HepG2 (cell line): Measurements from ENCODE around the gene JSRP1. TPM values are rescaled to one million over a fixed set of nuclear protein-coding genes. Genes with fewer than 3 reads are reported as not detected.

Experiments used
- ATAC-seq: fragments of 200-7000 bp; cut with Tn5 transposase; 3 replicates; pipeline ENCODE4 v1.9.1; 2020; ENCODE audit warnings: mild to moderate bottlenecking, moderate library complexity
- BruUV-seq: library from RNA; stranded (reverse); fragments of 400-500 nt; replicated peaks from 2 replicates; lab custom pipeline; 2021; lab: Mats Ljungman, UMichigan
- CTCF ChIA-PET: fragments of 300-600 bp; formaldehyde crosslinking; extraction: SDS; loops from one replicate; lab custom pipeline; 2021; ENCODE audit warnings: low total read pairs, inconsistent platforms, low intra/inter-chr PET ratio; lab: Yijun Ruan, JAX
- POLR2A ChIA-PET: fragments of 350-600 bp; sonication (Branson Sonifier 250); formaldehyde crosslinking; loops from one replicate; lab custom pipeline; 2020; ENCODE audit warnings: antibody characterized with exemption, inconsistent platforms; lab: Yijun Ruan, JAX
- DNase-seq: peaks from one replicate; pipeline ENCODE4 v3.0.0-alpha.2; 2015; ENCODE audit warnings: low spot score
- FAIRE-seq: peaks from 3 replicates; lab custom pipeline; 2011; peaks lifted over from hg19 to GRCh38; lab: Jason Lieb, UNC
- H2AFZ ChIP-seq: one replicate; pipeline ENCODE4 v1.6.1; 2011; ENCODE audit warnings: low read length, inconsistent platforms
- H3K27ac ChIP-seq: fragments of 300-600 bp; 3 replicates; pipeline ENCODE4 v1.8.0; 2011; ENCODE audit warnings: mixed run types, mild to moderate bottlenecking, mixed read lengths, low read length, inconsistent platforms; ENCODE audit not compliant: insufficient read depth; ENCODE audit errors: extremely low read length
- H3K27me3 ChIP-seq, 2 experiments: fragments of 200-600 bp in 1 of 2; 2 replicates in 1 of 2; 3 replicates in 1 of 2; pipeline versions ENCODE4 v1.6.0 to v1.8.0; 2011; ENCODE audit warnings: low read length in 2 of 2, mild to moderate bottlenecking in 2 of 2, moderate library complexity in 2 of 2, inconsistent platforms in 1 of 2; ENCODE audit not compliant: insufficient read depth in 2 of 2, control insufficient read depth in 1 of 2
- H3K36me3 ChIP-seq, 2 experiments: fragments of 200-600 bp in 1 of 2; replicated peaks in 1 of 2; 2 replicates in 1 of 2; 3 replicates in 1 of 2; pipeline versions ENCODE4 v1.5.1 to v1.8.0; 2011; ENCODE audit warnings: low read length in 2 of 2, inconsistent platforms in 1 of 2; ENCODE audit not compliant: insufficient read depth in 2 of 2, control insufficient read depth in 1 of 2
- H3K4me1 ChIP-seq: 2 replicates; pipeline ENCODE4 v1.5.1; 2012; ENCODE audit warnings: low read length, inconsistent platforms; ENCODE audit not compliant: insufficient read depth
- H3K4me2 ChIP-seq: 2 replicates; pipeline ENCODE4 v1.6.0; 2011; ENCODE audit warnings: low read depth, low read length, inconsistent platforms
- H3K4me3 ChIP-seq, 3 experiments: fragments of 200-600 bp in 1 of 3; sonication (generic), shearing (Covaris generic) in 1 of 3; replicated peaks in 1 of 3; 2 replicates each; pipeline ENCODE4 v1.5.1; 2011 to 2016; ENCODE audit warnings: low read length in 3 of 3, inconsistent platforms in 2 of 3, low read depth in 2 of 3, mild to moderate bottlenecking in 2 of 3, control low read depth in 1 of 3, mixed read lengths in 1 of 3; ENCODE audit not compliant: insufficient read depth in 1 of 3
- H3K79me2 ChIP-seq: one replicate; pipeline ENCODE4 v1.6.1; 2011; ENCODE audit warnings: low read length, inconsistent platforms; ENCODE audit not compliant: insufficient read depth
- H3K9ac ChIP-seq: 2 replicates; pipeline ENCODE4 v1.6.0; 2011; ENCODE audit warnings: mild to moderate bottlenecking, low read depth, low read length, inconsistent platforms; ENCODE audit not compliant: insufficient read depth
- H3K9me3 ChIP-seq: 2 replicates; pipeline ENCODE4 v1.5.1; 2012; ENCODE audit warnings: mild to moderate bottlenecking, low read length
- H4K20me1 ChIP-seq: 2 replicates; pipeline ENCODE4 v1.6.0; 2011; ENCODE audit warnings: inconsistent platforms, mild to moderate bottlenecking, low read length, moderate library complexity; ENCODE audit not compliant: insufficient read depth
- DPF2 ChIP-seq: sonication (generic); formaldehyde crosslinking; IDR thresholded peaks from 2 replicates; pipeline ENCODE4 v1.4.0; 2020; ENCODE audit warnings: mild to moderate bottlenecking, low read depth, missing genetic modification reagents, borderline replicate concordance
- FOXO1 ChIP-seq: sonication (generic); formaldehyde crosslinking; IDR thresholded peaks from 2 replicates; pipeline ENCODE4 v1.4.0; 2020; ENCODE audit warnings: missing genetic modification reagents
- HDAC1 ChIP-seq: sonication (generic); formaldehyde crosslinking; IDR thresholded peaks from 2 replicates; pipeline ENCODE4 v1.5.1; 2020; ENCODE audit warnings: mild to moderate bottlenecking, missing genetic modification reagents
- NFE2 ChIP-seq: sonication (generic); formaldehyde crosslinking; IDR thresholded peaks from 2 replicates; pipeline ENCODE4 v1.4.0; 2020; ENCODE audit warnings: missing genetic modification reagents
- RCOR2 ChIP-seq: IDR thresholded peaks from 2 replicates; pipeline ENCODE4 v1.6.1; 2016; ENCODE audit warnings: missing biosample characterization, missing genetic modification reagents
- SMAD3 ChIP-seq: sonication (generic); formaldehyde crosslinking; IDR thresholded peaks from 2 replicates; pipeline ENCODE4 v1.4.0; 2020; ENCODE audit warnings: missing genetic modification reagents
- SOX13 ChIP-seq, 3 experiments: fragments of 450-650 bp in 1 of 3; sonication (generic) in 1 of 3; formaldehyde crosslinking in 1 of 3; IDR thresholded peaks in 2 of 3; conservative IDR thresholded peaks in 1 of 3; 2 replicates each; pipeline versions ENCODE4 v1.5.0 to v1.6.1; 2016 to 2020; ENCODE audit warnings: antibody characterized with exemption in 1 of 3, mild to moderate bottlenecking in 1 of 3, missing compliant biosample characterization in 1 of 3, missing genetic modification reagents in 1 of 3, moderate library complexity in 1 of 3
- TBL1XR1 ChIP-seq: fragments of 150-350 bp; IDR thresholded peaks from 2 replicates; pipeline ENCODE4 v1.6.1; 2014; ENCODE audit warnings: borderline replicate concordance, low read length; ENCODE audit not compliant: partially characterized antibody
- TBX2 ChIP-seq: sonication (generic); formaldehyde crosslinking; IDR thresholded peaks from 2 replicates; pipeline ENCODE4 v1.5.0; 2020; ENCODE audit warnings: missing genetic modification reagents, mild to moderate bottlenecking, borderline replicate concordance
- TMF1 ChIP-seq: sonication (generic); formaldehyde crosslinking; IDR thresholded peaks from 2 replicates; pipeline ENCODE4 v1.8.1; 2022; ENCODE audit warnings: low read depth, missing genetic modification reagents
- ZC3H13 ChIP-seq: sonication (generic); formaldehyde crosslinking; IDR thresholded peaks from 2 replicates; pipeline ENCODE4 v1.8.1; 2023; ENCODE audit warnings: mild to moderate bottlenecking, missing genetic modification reagents, moderate library complexity
- WGBS: methylation state at CpG from one replicate; pipeline ENCODE4 v1.1.6; 2017; ENCODE audit warnings: low lambda C conversion rate; 5-methylcytosine and 5-hydroxymethylcytosine counted together
- in situ Hi-C: cut with HindIII; loops from 2 replicates; pipeline ENCODE4 v1.10.0; 2017; ENCODE audit warnings: low pct_unique_long_range_greater_than_20kb; ENCODE audit not compliant: extremely low pct_ligation_motif_present
- intact Hi-C: fragments of 100-400 bp; cut with micrococcal nuclease; formaldehyde crosslinking; loops from one replicate; pipeline ENCODE4 v1.10.0; 2022; ENCODE audit not compliant: unreplicated experiment
- polyA plus RNA-seq, 8 experiments: library from polyadenylated mRNA; depleted of rRNA in 3 of 8; stranded (reverse) in 7 of 8; unstranded in 1 of 8; fragments of >200 nt; fragmentation: Illumina TruSeq in 4 of 8; extraction: Trizol in 4 of 8; gene quantifications; 2 replicates each; pipeline versions ENCODE4 v1.2.1 to v1.2.3, GENCODE V29; 2011 to 2016; ENCODE audit warnings: low read depth in 4 of 8, missing spikeins in 1 of 8, mixed read lengths in 1 of 8; ENCODE audit not compliant: insufficient read depth in 1 of 8
- total RNA-seq, 5 experiments: library from RNA; depleted of rRNA; stranded (reverse); fragments of >200 nt; fragmentation: Illumina TruSeq; extraction: Trizol; gene quantifications; 2 replicates each; pipeline ENCODE4 v1.2.3, GENCODE V29; 2016; ENCODE audit warnings: low read depth in 1 of 5
- TF ChIP-seq, protein P1 (sequence below): sonication (generic); formaldehyde crosslinking; IDR thresholded peaks from 2 replicates; pipeline ENCODE4 v1.4.0; 2020; ENCODE audit warnings: mild to moderate bottlenecking, missing genetic modification reagents
- TF ChIP-seq, protein P2 (sequence below): sonication (generic); formaldehyde crosslinking; IDR thresholded peaks from 2 replicates; pipeline ENCODE4 v1.9.0; 2021; ENCODE audit warnings: missing genetic modification reagents, borderline replicate concordance
- TF ChIP-seq, protein P3 (sequence below): IDR thresholded peaks from 2 replicates; pipeline ENCODE4 v1.6.1; 2016; ENCODE audit warnings: low read depth, borderline replicate concordance
- TF ChIP-seq, protein P4 (sequence below): sonication (generic); formaldehyde crosslinking; IDR thresholded peaks from 2 replicates; pipeline ENCODE4 v1.4.0; 2020; ENCODE audit warnings: low read depth, mild to moderate bottlenecking, missing genetic modification reagents
- TF ChIP-seq, protein P5 (sequence below): sonication (generic); formaldehyde crosslinking; IDR thresholded peaks from 2 replicates; pipeline ENCODE4 v1.8.0; 2022; ENCODE audit warnings: mild to moderate bottlenecking, missing genetic modification reagents

JSRP1 gene
- total and polyA plus RNA-seq, 2 of the 13 experiments (the other 11 are each of a cell fraction or from before 2014, with no cell fraction given) = 0.16 to 0.38 TPM

DNA sequence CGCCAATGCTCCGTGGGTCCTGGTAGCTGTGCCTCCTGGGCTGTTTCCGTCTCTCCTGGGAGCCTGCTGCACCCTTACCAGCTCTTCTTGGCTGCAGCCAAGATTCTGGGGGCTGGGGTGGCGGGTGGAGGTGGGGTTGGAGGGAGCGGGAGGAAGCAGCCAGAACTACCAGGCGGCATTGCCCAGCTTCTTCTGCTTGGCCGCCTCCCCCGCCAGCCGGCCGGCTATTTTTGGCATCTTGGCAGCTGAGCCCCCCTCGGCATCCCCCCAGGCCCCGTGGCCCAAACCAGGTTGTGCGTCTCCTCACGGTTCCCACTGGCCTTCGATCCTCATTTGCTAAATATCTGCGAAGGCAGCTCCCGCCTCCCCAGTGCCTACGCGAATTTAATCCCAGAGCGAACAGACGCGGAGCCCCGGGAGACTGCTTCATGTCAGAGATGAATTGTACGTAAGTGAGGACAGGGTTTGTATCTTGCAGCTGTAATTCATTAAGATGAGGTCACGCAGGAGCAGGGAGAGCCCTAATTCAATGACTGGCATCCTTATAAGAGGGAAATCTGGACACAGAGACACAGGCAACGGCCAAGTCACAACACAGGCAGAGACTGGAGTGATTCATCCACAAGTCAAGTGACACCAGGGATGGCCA lies 38.6 kb upstream of the JSRP1 start (continued):
- TF ChIP-seq, protein P1, sequence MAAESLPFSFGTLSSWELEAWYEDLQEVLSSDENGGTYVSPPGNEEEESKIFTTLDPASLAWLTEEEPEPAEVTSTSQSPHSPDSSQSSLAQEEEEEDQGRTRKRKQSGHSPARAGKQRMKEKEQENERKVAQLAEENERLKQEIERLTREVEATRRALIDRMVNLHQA (CRISPR knock-in tag) = no peak
- TF ChIP-seq DPF2 (CRISPR knock-in tag) (no peak), NFE2 (CRISPR knock-in tag) (no peak), TMF1 (no peak), RCOR2 (CRISPR knock-in tag) (no peak), FOXO1 (CRISPR knock-in tag) (no peak)
- TF ChIP-seq, protein P2, sequence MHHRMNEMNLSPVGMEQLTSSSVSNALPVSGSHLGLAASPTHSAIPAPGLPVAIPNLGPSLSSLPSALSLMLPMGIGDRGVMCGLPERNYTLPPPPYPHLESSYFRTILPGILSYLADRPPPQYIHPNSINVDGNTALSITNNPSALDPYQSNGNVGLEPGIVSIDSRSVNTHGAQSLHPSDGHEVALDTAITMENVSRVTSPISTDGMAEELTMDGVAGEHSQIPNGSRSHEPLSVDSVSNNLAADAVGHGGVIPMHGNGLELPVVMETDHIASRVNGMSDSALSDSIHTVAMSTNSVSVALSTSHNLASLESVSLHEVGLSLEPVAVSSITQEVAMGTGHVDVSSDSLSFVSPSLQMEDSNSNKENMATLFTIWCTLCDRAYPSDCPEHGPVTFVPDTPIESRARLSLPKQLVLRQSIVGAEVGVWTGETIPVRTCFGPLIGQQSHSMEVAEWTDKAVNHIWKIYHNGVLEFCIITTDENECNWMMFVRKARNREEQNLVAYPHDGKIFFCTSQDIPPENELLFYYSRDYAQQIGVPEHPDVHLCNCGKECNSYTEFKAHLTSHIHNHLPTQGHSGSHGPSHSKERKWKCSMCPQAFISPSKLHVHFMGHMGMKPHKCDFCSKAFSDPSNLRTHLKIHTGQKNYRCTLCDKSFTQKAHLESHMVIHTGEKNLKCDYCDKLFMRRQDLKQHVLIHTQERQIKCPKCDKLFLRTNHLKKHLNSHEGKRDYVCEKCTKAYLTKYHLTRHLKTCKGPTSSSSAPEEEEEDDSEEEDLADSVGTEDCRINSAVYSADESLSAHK (CRISPR knock-in tag) = no peak

DNA sequence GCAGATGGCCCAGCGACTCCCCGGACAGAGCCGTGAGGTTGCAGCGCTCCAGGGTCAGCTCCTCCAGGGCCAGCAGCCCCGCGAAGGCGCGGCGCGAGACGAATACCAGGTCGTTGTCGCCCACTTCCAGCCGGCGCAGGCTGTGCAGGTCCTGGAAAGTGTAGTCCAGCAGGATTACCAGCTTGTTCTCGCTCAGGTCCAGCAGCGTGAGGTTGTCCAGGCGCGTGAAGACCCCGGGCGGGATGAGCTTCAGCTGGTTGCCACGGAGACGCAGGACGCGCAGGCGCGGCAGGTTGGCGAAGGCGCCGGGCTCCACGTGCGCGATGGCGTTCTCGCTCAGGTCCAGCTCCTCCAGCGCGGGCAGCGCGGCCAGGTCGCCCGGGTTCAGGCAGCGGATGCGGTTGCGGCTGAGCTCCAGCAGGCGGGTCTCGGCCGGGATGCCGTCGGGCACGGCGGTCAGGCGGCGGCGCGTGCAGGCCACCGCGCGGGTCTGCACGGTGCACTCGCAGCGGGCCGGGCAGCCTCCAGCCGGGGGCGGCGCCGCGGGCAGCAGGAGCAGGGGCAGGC lies 35.1 kb upstream of the JSRP1 start:
- DNase-seq (no peak), ATAC-seq (peak; percentile 62), FAIRE-seq (no peak)
- ChIA-PET CTCF (no interaction called here), POLR2A (no interaction called here)
- no CpG with 5 or more reads among the region's 67 CpGs for WGBS
- H3K9me3 ChIP-seq = no peaks in the 10 kb centered on the region
- intact Hi-C loops (no loop called here), in situ Hi-C loops (no loop called here)
- no peak overlapping the region for H3K9ac ChIP-seq
- no TSS peak for BruUV-seq
- H2AFZ ChIP-seq = no peak overlapping the region
- no peaks in the 10 kb centered on the region for H3K79me2 ChIP-seq
- H3K4me2 ChIP-seq = peak overlapping the region; percentile 66
- no peaks in the 10 kb centered on the region for H3K36me3 ChIP-seq
- peaks cover 46% of the 10 kb centered on the region for H3K4me1 ChIP-seq
- H3K27ac ChIP-seq = no peak overlapping the region
- H3K4me3 ChIP-seq = peak overlapping the region in 1 of 3 experiments; percentile 52; a peak in 3 of 6 replicates
- H4K20me1 ChIP-seq = no peaks in the 10 kb centered on the region; the same call in 1 of the 2 replicates
- peaks cover 35 to 97% of the 10 kb centered on the region in 2 experiments for H3K27me3 ChIP-seq
- TF ChIP-seq SMAD3 (no peak), ZC3H13 (CRISPR knock-in tag) (0 out of 2 replicates have a peak, but pooled peaks have one; percentile 29), TBX2 (peak; percentile 50; the same call in 1 of the 2 replicates), TBL1XR1 (no peak), HDAC1 (no peak; the same call in 1 of the 2 replicates), SOX13 (IDR thresholded peaks at IDR 0.05) (no peak), SOX13 (CRISPR knock-in tag; conservative IDR thresholded peaks at IDR 0.05 in 1 of 2, IDR thresholded peaks at IDR 0.05 in 1 of 2) (no peak)
- TF ChIP-seq, protein P3, sequence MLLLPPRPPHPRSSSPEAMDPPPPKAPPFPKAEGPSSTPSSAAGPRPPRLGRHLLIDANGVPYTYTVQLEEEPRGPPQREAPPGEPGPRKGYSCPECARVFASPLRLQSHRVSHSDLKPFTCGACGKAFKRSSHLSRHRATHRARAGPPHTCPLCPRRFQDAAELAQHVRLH (CRISPR knock-in tag) = no peak
- TF ChIP-seq, protein P4, sequence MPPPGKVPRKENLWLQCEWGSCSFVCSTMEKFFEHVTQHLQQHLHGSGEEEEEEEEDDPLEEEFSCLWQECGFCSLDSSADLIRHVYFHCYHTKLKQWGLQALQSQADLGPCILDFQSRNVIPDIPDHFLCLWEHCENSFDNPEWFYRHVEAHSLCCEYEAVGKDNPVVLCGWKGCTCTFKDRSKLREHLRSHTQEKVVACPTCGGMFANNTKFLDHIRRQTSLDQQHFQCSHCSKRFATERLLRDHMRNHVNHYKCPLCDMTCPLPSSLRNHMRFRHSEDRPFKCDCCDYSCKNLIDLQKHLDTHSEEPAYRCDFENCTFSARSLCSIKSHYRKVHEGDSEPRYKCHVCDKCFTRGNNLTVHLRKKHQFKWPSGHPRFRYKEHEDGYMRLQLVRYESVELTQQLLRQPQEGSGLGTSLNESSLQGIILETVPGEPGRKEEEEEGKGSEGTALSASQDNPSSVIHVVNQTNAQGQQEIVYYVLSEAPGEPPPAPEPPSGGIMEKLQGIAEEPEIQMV (CRISPR knock-in tag) = 0 out of 2 replicates have a peak, but pooled peaks have one; percentile 44
- TF ChIP-seq, protein P5, sequence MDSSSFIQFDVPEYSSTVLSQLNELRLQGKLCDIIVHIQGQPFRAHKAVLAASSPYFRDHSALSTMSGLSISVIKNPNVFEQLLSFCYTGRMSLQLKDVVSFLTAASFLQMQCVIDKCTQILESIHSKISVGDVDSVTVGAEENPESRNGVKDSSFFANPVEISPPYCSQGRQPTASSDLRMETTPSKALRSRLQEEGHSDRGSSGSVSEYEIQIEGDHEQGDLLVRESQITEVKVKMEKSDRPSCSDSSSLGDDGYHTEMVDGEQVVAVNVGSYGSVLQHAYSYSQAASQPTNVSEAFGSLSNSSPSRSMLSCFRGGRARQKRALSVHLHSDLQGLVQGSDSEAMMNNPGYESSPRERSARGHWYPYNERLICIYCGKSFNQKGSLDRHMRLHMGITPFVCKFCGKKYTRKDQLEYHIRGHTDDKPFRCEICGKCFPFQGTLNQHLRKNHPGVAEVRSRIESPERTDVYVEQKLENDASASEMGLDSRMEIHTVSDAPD (CRISPR knock-in tag) = no peak
